MV-4-11 (cell line): ENCODE measurements around the gene FGF13.

Source experiments
- DNase-seq: peaks from one replicate; lab custom pipeline; 2025; lab: John Stamatoyannopoulos, UW

The FGF13 gene

DNA sequence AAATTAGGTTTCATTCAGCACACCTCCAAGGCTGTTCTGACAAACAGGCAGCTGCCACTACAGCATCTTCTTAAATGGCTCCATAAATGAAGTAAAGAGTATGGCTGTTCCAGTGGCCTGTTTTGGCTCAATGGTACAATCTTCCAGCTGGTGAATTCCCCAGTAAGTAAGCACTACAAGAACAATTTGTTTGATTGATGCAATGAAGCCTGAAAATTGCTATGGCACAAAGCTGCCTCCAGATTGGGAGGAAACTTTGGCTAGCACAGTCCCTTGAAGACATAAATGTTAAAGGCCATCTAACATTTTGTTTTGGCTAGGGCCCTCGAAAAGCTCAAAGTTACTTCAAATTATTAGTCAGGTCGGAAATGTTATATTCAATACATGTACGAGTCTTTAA is 47.5 kb downstream of the FGF13 start:
- DNase-seq: no peak

DNA sequence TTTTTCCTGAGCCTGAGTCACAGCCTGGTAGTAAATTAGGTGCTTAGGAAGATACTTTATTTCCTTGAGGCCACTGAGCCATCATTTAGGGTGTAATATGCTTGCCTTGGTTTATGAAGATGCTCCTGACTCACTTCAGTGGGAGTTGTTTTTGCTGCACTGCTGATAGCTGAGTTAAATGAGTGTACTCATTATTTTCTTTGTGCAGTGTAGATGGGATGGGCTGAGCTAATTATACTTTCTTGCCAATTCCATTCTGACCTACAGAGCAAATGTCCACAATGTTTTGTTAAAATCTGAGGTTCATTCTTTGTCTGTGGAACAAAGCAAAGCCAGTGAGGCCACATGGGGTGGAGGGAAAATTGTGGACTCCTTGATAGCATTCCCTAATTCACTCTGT is 60.0 kb downstream of the FGF13 start:
- no peak for DNase-seq

DNA sequence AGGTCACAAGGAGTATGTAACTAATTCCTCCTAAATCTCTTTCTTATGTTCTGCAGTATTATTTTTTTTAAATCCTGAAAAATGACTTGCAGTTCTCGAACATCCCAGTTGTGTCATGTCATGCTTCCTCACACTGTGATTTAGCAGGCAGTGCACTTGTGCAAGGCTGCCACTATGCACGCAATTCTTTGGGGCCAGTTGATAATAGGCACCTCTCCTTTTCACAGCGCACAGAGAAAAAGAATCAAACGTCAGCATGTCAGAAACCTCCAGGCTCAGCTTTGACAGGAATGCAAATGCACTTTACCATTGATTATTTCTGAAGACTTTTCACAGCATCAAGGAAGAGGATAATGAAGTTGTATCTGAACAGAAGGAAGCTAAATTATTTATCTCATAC is 62.9 kb downstream of the FGF13 start:
- DNase-seq: no peak

DNA sequence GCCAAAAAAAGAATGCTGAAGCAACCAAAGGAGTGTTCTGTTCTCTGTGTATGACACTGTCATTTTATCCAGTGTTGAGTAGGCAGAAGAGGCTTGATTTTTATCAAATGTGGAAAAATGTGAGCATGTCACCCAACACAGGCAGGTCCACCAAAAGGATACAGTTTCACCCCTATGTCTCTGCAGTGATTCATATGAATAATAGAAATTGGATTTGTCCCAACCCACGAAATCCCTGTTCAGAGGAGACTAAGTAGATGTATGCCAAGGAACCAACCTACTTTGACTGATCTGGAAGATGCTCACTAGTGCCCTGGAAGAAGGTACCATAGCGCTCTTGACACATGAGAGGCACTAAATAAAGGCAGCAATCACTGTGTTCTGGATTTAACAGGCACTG is 72.5 kb downstream of the FGF13 start:
- no peak for DNase-seq
